Measurements from ENCODE around the gene SYNPO2.

The SYNPO2 gene

DNA sequence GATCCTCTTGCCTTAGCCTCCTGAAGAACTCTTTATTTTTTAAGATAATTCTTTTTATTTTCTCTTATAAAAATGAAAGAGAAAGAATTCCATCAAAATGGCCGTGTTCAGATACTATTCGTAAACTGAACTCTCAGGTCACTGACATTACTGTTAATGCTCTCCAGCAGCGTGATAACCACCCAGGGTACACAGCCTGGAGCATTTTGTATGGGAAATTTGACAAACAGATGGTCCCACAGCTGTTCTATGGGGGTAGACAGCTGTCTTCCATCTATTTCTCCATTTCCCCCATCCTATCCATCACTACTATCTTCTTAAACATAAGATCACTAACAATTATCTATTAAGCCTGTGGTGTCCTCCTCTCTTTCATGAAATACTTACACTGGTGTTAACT lies 47.8 kb downstream of the SYNPO2 start:
- no peak overlapping the region for H3K4me2 ChIP-seq (ENCODE audit: insufficient read depth, low read length)
- H3K4me3 ChIP-seq (ENCODE audit: low read depth in 1 of 2, low read length in 2 of 2) = no peak overlapping the region
- H3K36me3 ChIP-seq (ENCODE audit: insufficient read depth, low read length) = no peaks in the 10 kb centered on the region
- ATAC-seq (ENCODE audit: insufficient read depth, low read depth) (no peak), DNase-seq (no peak)
- no peaks in the 10 kb centered on the region for H4K20me1 ChIP-seq (ENCODE audit: insufficient read depth, low read length)
- H3K27ac ChIP-seq (ENCODE audit: low read length) = no peak overlapping the region
- peaks cover 11% of the 10 kb centered on the region for H3K27me3 ChIP-seq (ENCODE audit: insufficient read depth, low read length, poor library complexity)
- H3K9ac ChIP-seq (ENCODE audit: low read depth, low read length) = no peak overlapping the region
- no peaks in the 10 kb centered on the region for H3K4me1 ChIP-seq (ENCODE audit: insufficient read depth, low read length)
- no peak overlapping the region for H2AFZ ChIP-seq (ENCODE audit: low read depth, low read length)
- TF ChIP-seq EZH2 (IDR thresholded peaks at IDR 0.05; ENCODE audit: borderline replicate concordance, low read depth, low read length, severe bottlenecking) = no peak
- TF ChIP-seq, protein P1, sequence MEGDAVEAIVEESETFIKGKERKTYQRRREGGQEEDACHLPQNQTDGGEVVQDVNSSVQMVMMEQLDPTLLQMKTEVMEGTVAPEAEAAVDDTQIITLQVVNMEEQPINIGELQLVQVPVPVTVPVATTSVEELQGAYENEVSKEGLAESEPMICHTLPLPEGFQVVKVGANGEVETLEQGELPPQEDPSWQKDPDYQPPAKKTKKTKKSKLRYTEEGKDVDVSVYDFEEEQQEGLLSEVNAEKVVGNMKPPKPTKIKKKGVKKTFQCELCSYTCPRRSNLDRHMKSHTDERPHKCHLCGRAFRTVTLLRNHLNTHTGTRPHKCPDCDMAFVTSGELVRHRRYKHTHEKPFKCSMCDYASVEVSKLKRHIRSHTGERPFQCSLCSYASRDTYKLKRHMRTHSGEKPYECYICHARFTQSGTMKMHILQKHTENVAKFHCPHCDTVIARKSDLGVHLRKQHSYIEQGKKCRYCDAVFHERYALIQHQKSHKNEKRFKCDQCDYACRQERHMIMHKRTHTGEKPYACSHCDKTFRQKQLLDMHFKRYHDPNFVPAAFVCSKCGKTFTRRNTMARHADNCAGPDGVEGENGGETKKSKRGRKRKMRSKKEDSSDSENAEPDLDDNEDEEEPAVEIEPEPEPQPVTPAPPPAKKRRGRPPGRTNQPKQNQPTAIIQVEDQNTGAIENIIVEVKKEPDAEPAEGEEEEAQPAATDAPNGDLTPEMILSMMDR (IDR thresholded peaks at IDR 0.05; ENCODE audit: borderline replicate concordance, extremely low read depth, low read length, poor library complexity, severe bottlenecking) = no peak
- H3K9me3 ChIP-seq (ENCODE audit: insufficient read depth, low read length, severe bottlenecking) = no peaks in the 10 kb centered on the region
- no peaks in the 10 kb centered on the region for H3K79me2 ChIP-seq (ENCODE audit: insufficient read depth, low read length)

DNA sequence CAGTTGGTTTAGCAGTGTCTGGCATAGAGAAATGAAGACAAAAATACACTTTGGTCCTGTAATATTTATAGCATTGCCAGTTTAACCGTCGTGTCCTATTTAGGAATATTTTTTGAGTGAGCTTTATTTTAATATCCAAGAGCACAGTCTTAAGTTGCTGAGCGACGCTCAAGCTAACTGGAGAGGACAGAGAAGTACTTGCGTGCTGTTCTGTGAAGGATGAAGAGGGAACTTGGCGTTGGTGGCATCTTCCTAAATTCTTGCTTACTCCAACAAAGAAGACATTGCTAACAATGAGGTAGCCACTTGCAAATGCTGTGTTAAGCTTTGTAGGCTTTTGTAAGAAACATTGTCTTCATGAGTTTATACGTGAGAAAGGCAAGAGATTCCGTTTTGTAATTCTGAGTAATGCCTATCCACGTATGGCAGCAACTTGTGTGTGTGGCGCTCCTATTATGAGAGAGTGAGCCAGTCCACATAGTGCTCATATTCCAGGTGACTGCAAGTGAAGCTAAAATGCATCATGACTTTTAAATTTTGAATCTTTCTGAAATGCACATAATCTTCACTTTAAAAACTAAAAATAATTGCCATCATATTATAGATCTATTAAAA lies 50.6 kb downstream of the SYNPO2 start:
- Histone ChIP-seq H3K4me3 (ENCODE audit: low read depth in 1 of 2, low read length in 2 of 2) (no peak overlapping the region), H3K4me1 (ENCODE audit: insufficient read depth, low read length) (no peaks in the 10 kb centered on the region), H3K9me3 (ENCODE audit: insufficient read depth, low read length, severe bottlenecking) (no peaks in the 10 kb centered on the region), H3K9ac (ENCODE audit: low read depth, low read length) (no peak overlapping the region), H3K36me3 (ENCODE audit: insufficient read depth, low read length) (no peaks in the 10 kb centered on the region), H2AFZ (ENCODE audit: low read depth, low read length) (no peak overlapping the region), H4K20me1 (ENCODE audit: insufficient read depth, low read length) (no peaks in the 10 kb centered on the region), H3K27me3 (ENCODE audit: insufficient read depth, low read length, poor library complexity) (peaks cover 8% of the 10 kb centered on the region), H3K4me2 (ENCODE audit: insufficient read depth, low read length) (no peak overlapping the region), H3K79me2 (ENCODE audit: insufficient read depth, low read length) (no peaks in the 10 kb centered on the region), H3K27ac (ENCODE audit: low read length) (no peak overlapping the region)
- ATAC-seq (ENCODE audit: insufficient read depth, low read depth) (no peak), DNase-seq (no peak)
- no peak for TF ChIP-seq EZH2 (IDR thresholded peaks at IDR 0.05; ENCODE audit: borderline replicate concordance, low read depth, low read length, severe bottlenecking)
- TF ChIP-seq, protein P1 (IDR thresholded peaks at IDR 0.05; ENCODE audit: borderline replicate concordance, extremely low read depth, low read length, poor library complexity, severe bottlenecking) = no peak

DNA sequence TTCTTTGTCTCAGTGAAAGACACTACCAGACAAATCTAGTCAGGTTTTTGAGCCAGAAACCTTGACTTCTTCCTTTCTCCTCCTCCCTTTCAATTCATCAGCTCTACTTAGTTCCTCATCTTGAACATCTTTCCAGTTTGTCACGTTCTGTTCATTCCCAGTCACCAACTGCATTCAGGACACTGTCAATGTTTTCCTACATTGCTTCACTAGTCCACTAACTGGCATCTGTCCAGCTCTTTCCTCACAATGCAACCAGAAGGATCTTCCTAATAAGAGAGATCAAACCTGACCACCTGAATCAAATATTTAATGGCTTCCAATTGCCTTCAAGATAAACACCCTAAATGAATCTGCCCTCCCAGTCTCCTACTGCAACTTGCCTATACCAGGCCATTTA lies 52.5 kb downstream of the SYNPO2 start:
- Histone ChIP-seq H3K27me3 (ENCODE audit: insufficient read depth, low read length, poor library complexity) (peaks cover 3% of the 10 kb centered on the region), H3K79me2 (ENCODE audit: insufficient read depth, low read length) (no peaks in the 10 kb centered on the region), H4K20me1 (ENCODE audit: insufficient read depth, low read length) (no peaks in the 10 kb centered on the region), H3K27ac (ENCODE audit: low read length) (no peak overlapping the region), H3K4me3 (ENCODE audit: low read depth in 1 of 2, low read length in 2 of 2) (no peak overlapping the region), H3K36me3 (ENCODE audit: insufficient read depth, low read length) (no peaks in the 10 kb centered on the region), H3K9ac (ENCODE audit: low read depth, low read length) (no peak overlapping the region), H3K4me2 (ENCODE audit: insufficient read depth, low read length) (no peak overlapping the region), H2AFZ (ENCODE audit: low read depth, low read length) (no peak overlapping the region), H3K9me3 (ENCODE audit: insufficient read depth, low read length, severe bottlenecking) (no peaks in the 10 kb centered on the region), H3K4me1 (ENCODE audit: insufficient read depth, low read length) (no peaks in the 10 kb centered on the region)
- TF ChIP-seq, protein P1 (IDR thresholded peaks at IDR 0.05; ENCODE audit: borderline replicate concordance, extremely low read depth, low read length, poor library complexity, severe bottlenecking) = no peak
- TF ChIP-seq EZH2 (IDR thresholded peaks at IDR 0.05; ENCODE audit: borderline replicate concordance, low read depth, low read length, severe bottlenecking) = no peak
- DNase-seq (no peak), ATAC-seq (ENCODE audit: insufficient read depth, low read depth) (no peak)

Data from DND-41 (cell line).